ENCODE data around the gene GABBR2.

GABBR2 gene

GRCh38 chr9:98255061-98255577 lies 453.6 kb downstream of the GABBR2 start:
- no peak for TF ChIP-seq CTCF (IDR thresholded peaks at IDR 0.05; ENCODE audit: low read depth, low read length, missing control alignments)
- H3K27ac ChIP-seq, result peak overlapping the region; percentile 91
- DNase-seq, result peak; percentile 44
- H3K4me3 ChIP-seq (ENCODE audit: low read depth, low read length), result peak overlapping the region; percentile 90
- H3K27me3 ChIP-seq (replicated peaks), result no peaks in the 10 kb centered on the region
- H3K36me3 ChIP-seq (replicated peaks), result peaks cover 6% of the 10 kb centered on the region
- in situ Hi-C loops (cut with HindIII; ENCODE audit: low pct_ligation_motif_present, low sequenced_read_pairs), result no loop called here

- no peak for TF ChIP-seq CTCF (IDR thresholded peaks at IDR 0.05; ENCODE audit: low read depth, low read length, missing control alignments)
- H3K36me3 ChIP-seq (replicated peaks), result peaks cover 8% of the 10 kb centered on the region
- no peaks in the 10 kb centered on the region for H3K27me3 ChIP-seq (replicated peaks)
- H3K4me3 ChIP-seq (ENCODE audit: low read depth, low read length), result peak overlapping the region; percentile 90
- no peak for DNase-seq
- peak overlapping the region; percentile 91 for H3K27ac ChIP-seq
- in situ Hi-C loops (cut with HindIII; ENCODE audit: low pct_ligation_motif_present, low sequenced_read_pairs), result no loop called here
Observed at GRCh38 chr9:98254228-98255060, 454.3 kb downstream of the GABBR2 start.

GRCh38 chr9:98253565-98253964 lies 455.2 kb downstream of the GABBR2 start:
- in situ Hi-C loops (cut with HindIII; ENCODE audit: low pct_ligation_motif_present, low sequenced_read_pairs), result no loop called here
- H3K4me3 ChIP-seq (ENCODE audit: low read depth, low read length), result peak overlapping the region; percentile 9
- no peak for TF ChIP-seq CTCF (IDR thresholded peaks at IDR 0.05; ENCODE audit: low read depth, low read length, missing control alignments)
- H3K27ac ChIP-seq, result no peak overlapping the region
- no peaks in the 10 kb centered on the region for H3K27me3 ChIP-seq (replicated peaks)
- H3K36me3 ChIP-seq (replicated peaks), result peaks cover 13% of the 10 kb centered on the region
- DNase-seq, result no peak

- no peak for TF ChIP-seq CTCF (IDR thresholded peaks at IDR 0.05; ENCODE audit: low read depth, low read length, missing control alignments)
- DNase-seq, result peak; percentile 74
- Histone ChIP-seq H3K4me3 (ENCODE audit: low read depth, low read length) (no peak overlapping the region), H3K27me3 (replicated peaks) (no peaks in the 10 kb centered on the region), H3K27ac (peak overlapping the region; percentile 50), H3K36me3 (replicated peaks) (peaks cover 20% of the 10 kb centered on the region)
- in situ Hi-C loops (cut with HindIII; ENCODE audit: low pct_ligation_motif_present, low sequenced_read_pairs), result no loop called here
Observed at GRCh38 chr9:98251551-98251950, 457.2 kb downstream of the GABBR2 start.

GRCh38 chr9:98249771-98250170 lies 459.0 kb downstream of the GABBR2 start:
- no peak for DNase-seq
- Histone ChIP-seq H3K4me3 (ENCODE audit: low read depth, low read length) (no peak overlapping the region), H3K27me3 (replicated peaks) (no peaks in the 10 kb centered on the region), H3K36me3 (replicated peaks) (peaks cover 20% of the 10 kb centered on the region), H3K27ac (peak overlapping the region; percentile 97)
- in situ Hi-C loops (cut with HindIII; ENCODE audit: low pct_ligation_motif_present, low sequenced_read_pairs), result no loop called here
- no peak for TF ChIP-seq CTCF (IDR thresholded peaks at IDR 0.05; ENCODE audit: low read depth, low read length, missing control alignments)

Measured in brain microvascular endothelial cell (primary cell).